ENCODE data around the gene OR11L1.

The OR11L1 gene

GRCh38 chr1:247848346-247848745, 6.7 kb upstream of the OR11L1 start:
- Histone ChIP-seq H3K27me3 (ENCODE audit: control insufficient read depth, insufficient read depth, low read length) (no peaks in the 10 kb centered on the region), H3K4me1 (ENCODE audit: control insufficient read depth, insufficient read depth, low read length) (no peaks in the 10 kb centered on the region), H3K9ac (ENCODE audit: low read length) (no peak overlapping the region), H3K4me3 (ENCODE audit: low read length) (no peak overlapping the region), H3K9me3 (ENCODE audit: control insufficient read depth, low read length) (no peaks in the 10 kb centered on the region), H3K36me3 (ENCODE audit: control insufficient read depth, insufficient read depth, low read length) (no peaks in the 10 kb centered on the region)

GRCh38 chr1:247845693-247846017, 4.0 kb upstream of the OR11L1 start:
- Histone ChIP-seq H3K9ac (ENCODE audit: low read length) (no peak overlapping the region), H3K4me1 (ENCODE audit: control insufficient read depth, insufficient read depth, low read length) (no peaks in the 10 kb centered on the region), H3K36me3 (ENCODE audit: control insufficient read depth, insufficient read depth, low read length) (no peaks in the 10 kb centered on the region), H3K27me3 (ENCODE audit: control insufficient read depth, insufficient read depth, low read length) (no peaks in the 10 kb centered on the region), H3K9me3 (ENCODE audit: control insufficient read depth, low read length) (no peaks in the 10 kb centered on the region), H3K4me3 (ENCODE audit: low read length) (no peak overlapping the region)

DNA sequence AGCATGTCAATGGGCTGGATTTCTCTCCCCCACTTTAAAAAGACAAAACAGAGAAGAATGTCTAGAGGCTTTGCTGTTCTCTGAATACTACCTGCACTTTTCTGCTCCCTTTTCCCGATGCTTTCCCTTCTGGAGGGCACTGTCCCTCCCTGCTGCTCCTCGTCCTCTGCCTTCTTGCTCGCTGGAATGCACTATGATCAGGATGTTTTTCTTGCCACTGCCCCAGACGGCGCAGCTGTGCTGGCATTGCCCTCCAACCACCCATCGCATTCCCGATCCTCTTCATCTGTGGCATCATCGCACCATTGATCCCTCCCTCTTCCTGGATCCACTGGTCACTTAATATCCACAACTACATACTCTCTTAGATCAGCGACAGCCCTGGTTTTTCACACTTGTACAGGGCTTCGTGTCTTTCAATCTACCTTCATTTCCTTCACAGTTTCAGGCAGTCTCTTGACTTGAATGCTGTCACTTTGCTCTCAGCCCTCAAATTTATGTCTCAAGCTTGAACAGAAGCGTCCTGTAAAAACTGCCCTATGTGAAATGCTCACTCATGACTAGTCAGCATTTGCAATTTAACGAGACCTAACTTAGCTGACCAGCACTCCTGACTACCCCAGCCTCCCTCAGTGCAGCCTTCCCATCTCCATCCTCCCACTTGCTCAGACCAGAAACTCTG, 3.5 kb upstream of the OR11L1 start:
- Histone ChIP-seq H3K4me1 (ENCODE audit: control insufficient read depth, insufficient read depth, low read length) (no peaks in the 10 kb centered on the region), H3K36me3 (ENCODE audit: control insufficient read depth, insufficient read depth, low read length) (no peaks in the 10 kb centered on the region), H3K9ac (ENCODE audit: low read length) (no peak overlapping the region), H3K27me3 (ENCODE audit: control insufficient read depth, insufficient read depth, low read length) (no peaks in the 10 kb centered on the region), H3K9me3 (ENCODE audit: control insufficient read depth, low read length) (no peaks in the 10 kb centered on the region), H3K4me3 (ENCODE audit: low read length) (no peak overlapping the region)

DNA sequence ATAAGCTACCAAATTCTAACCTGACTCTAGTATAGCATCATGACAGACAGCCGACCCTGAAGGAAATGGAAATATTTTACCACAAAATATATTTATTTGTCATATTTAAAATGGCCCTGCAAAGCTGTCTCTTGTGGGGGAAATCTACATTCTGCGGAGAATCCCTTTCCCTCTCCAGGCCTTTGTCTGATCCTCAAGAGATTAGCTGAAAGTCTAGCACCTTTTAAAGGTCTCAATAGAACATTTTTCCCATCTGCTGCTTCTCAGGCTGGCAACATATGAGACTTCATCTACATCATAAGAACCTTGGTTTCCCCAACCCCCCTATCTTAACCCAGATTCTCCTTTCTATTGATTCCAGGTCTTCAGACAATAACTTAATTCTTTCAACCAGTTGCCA, 1.7 kb upstream of the OR11L1 start:
- Histone ChIP-seq H3K9me3 (ENCODE audit: control insufficient read depth, low read length) (no peaks in the 10 kb centered on the region), H3K9ac (ENCODE audit: low read length) (no peak overlapping the region), H3K36me3 (ENCODE audit: control insufficient read depth, insufficient read depth, low read length) (no peaks in the 10 kb centered on the region), H3K4me3 (ENCODE audit: low read length) (no peak overlapping the region), H3K27me3 (ENCODE audit: control insufficient read depth, insufficient read depth, low read length) (no peaks in the 10 kb centered on the region), H3K4me1 (ENCODE audit: control insufficient read depth, insufficient read depth, low read length) (no peaks in the 10 kb centered on the region)

DNA sequence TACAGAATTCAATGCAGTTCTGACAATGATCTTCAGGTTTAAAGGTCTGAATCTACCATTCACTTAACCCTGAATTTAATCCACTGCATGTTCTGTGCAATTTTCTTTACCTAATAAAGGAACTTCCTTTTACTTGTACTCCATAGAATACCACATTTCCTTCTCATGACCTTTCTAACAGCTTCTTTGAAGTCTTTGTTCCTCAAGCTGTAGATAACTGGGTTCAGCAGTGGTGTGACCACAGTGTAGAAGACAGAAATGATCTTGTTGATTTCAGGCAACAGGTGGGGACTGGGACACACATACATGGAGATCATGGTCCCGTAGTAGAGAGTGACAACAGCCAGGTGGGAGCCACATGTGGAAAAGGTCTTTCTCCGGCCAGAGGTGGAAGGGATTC, 878 bp downstream of the OR11L1 start:
- Histone ChIP-seq H3K36me3 (ENCODE audit: control insufficient read depth, insufficient read depth, low read length) (no peaks in the 10 kb centered on the region), H3K4me1 (ENCODE audit: control insufficient read depth, insufficient read depth, low read length) (no peaks in the 10 kb centered on the region), H3K27me3 (ENCODE audit: control insufficient read depth, insufficient read depth, low read length) (no peaks in the 10 kb centered on the region), H3K9me3 (ENCODE audit: control insufficient read depth, low read length) (no peaks in the 10 kb centered on the region), H3K9ac (ENCODE audit: low read length) (no peak overlapping the region), H3K4me3 (ENCODE audit: low read length) (no peak overlapping the region)

DNA sequence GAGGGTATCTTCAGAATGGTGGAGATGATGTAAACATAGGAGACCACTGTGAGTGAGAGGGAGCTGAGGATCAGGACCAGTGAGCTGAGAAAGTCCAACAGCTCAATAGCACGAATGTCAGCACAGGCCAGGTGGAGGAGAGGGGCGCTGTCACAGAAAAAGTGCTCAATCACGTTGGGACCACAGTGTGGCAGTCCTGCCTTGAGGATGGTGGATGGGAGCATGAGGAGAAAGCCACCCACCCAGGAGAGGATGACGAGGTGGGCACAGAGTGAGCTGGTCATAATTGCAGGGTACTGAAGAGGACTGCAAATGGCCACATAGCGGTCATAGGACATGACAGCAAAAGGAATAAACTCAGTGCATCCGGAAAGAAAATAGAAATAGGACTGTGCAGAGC, 8.1 kb downstream of the OR11L1 start:
- H3K27me3 ChIP-seq (ENCODE audit: control insufficient read depth, insufficient read depth, low read length): no peaks in the 10 kb centered on the region
- no peak overlapping the region for H3K9ac ChIP-seq (ENCODE audit: low read length)
- no peaks in the 10 kb centered on the region for H3K4me1 ChIP-seq (ENCODE audit: control insufficient read depth, insufficient read depth, low read length)
- no peak overlapping the region for H3K4me3 ChIP-seq (ENCODE audit: low read length)
- no peaks in the 10 kb centered on the region for H3K36me3 ChIP-seq (ENCODE audit: control insufficient read depth, insufficient read depth, low read length)
- H3K9me3 ChIP-seq (ENCODE audit: control insufficient read depth, low read length): no peaks in the 10 kb centered on the region

GRCh38 chr1:247829656-247830055, 12.0 kb downstream of the OR11L1 start:
- no peak overlapping the region for H3K9ac ChIP-seq (ENCODE audit: low read length)
- H3K4me1 ChIP-seq (ENCODE audit: control insufficient read depth, insufficient read depth, low read length): no peaks in the 10 kb centered on the region
- no peaks in the 10 kb centered on the region for H3K9me3 ChIP-seq (ENCODE audit: control insufficient read depth, low read length)
- no peaks in the 10 kb centered on the region for H3K36me3 ChIP-seq (ENCODE audit: control insufficient read depth, insufficient read depth, low read length)
- H3K27me3 ChIP-seq (ENCODE audit: control insufficient read depth, insufficient read depth, low read length): no peaks in the 10 kb centered on the region
- no peak overlapping the region for H3K4me3 ChIP-seq (ENCODE audit: low read length)

DNA sequence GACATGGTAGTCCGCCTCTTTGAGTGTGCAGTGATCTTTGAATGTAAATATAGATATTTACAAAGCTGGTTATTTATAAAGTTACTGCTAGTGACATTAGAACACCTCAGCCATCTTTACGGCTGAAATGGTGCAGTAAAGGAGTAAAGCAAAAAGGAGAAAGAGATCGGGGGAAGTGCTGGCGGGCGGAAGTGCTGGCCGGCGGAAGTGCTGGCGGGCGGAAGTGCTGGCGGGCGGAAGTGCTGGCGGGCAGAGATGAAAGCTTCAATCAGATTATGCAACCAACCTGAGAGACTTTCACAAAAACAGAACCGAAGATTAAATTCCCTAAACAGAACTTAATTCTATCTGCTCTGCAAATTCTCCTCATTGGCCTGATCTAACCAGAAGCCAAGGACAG, 16.3 kb downstream of the OR11L1 start:
- Histone ChIP-seq H3K9ac (ENCODE audit: low read length) (no peak overlapping the region), H3K9me3 (ENCODE audit: control insufficient read depth, low read length) (no peaks in the 10 kb centered on the region), H3K36me3 (ENCODE audit: control insufficient read depth, insufficient read depth, low read length) (no peaks in the 10 kb centered on the region), H3K4me1 (ENCODE audit: control insufficient read depth, insufficient read depth, low read length) (no peaks in the 10 kb centered on the region), H3K4me3 (ENCODE audit: low read length) (no peak overlapping the region), H3K27me3 (ENCODE audit: control insufficient read depth, insufficient read depth, low read length) (no peaks in the 10 kb centered on the region)

DNA sequence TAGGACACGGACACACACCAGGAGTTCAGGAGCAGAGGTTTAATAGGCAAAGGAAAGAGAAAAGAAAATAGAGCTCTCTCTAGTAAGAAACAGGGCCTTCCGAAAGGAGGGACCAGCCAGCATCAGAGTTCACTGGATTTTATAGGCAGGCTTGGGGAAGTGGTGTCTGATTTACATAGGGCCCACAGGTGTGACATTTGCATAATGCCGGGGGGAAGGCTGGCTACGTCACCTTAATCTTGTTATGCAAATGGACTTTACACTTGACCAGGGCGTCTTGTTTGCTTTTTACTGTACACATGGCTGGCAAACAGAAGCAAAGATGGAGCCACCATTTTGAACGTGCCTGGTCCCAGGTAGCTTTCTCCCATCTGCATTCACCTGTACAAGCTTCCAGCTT, 17.7 kb downstream of the OR11L1 start, which contains the start of gene OR14A16:
Gene OR14A16 (minus strand): TSS at position 97 of the 400 bp plus-strand sequence. CDS start 8,390 bp downstream, outside the sequence.
- Histone ChIP-seq H3K9me3 (ENCODE audit: control insufficient read depth, low read length) (no peaks in the 10 kb centered on the region), H3K27me3 (ENCODE audit: control insufficient read depth, insufficient read depth, low read length) (no peaks in the 10 kb centered on the region), H3K4me1 (ENCODE audit: control insufficient read depth, insufficient read depth, low read length) (no peaks in the 10 kb centered on the region), H3K36me3 (ENCODE audit: control insufficient read depth, insufficient read depth, low read length) (no peaks in the 10 kb centered on the region), H3K4me3 (ENCODE audit: low read length) (no peak within 1 kb of the TSS), H3K9ac (ENCODE audit: low read length) (no peak within 1 kb of the TSS)

DNA sequence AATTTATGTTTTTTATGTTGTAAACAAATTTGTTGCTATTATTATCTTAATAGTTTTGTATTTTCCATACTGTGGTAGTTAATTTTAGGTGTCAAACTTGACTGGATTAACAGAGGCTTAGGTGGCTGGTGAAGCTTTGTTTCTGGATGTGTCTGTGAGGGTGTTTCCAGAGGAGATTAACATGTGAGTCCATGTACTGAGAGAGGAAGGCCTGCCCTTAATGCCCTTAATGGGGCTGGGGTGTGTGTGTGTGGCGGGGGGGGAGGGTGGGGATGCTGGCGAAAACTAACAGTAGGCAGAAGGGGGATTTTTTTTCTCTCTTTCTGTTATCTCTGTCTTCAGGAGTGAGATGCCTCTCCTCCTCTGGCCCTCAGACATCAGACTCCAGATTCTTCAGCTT, 19.6 kb downstream of the OR11L1 start:
- Histone ChIP-seq H3K4me1 (ENCODE audit: control insufficient read depth, insufficient read depth, low read length) (no peaks in the 10 kb centered on the region), H3K9ac (ENCODE audit: low read length) (no peak overlapping the region), H3K36me3 (ENCODE audit: control insufficient read depth, insufficient read depth, low read length) (no peaks in the 10 kb centered on the region), H3K4me3 (ENCODE audit: low read length) (no peak overlapping the region), H3K27me3 (ENCODE audit: control insufficient read depth, insufficient read depth, low read length) (no peaks in the 10 kb centered on the region), H3K9me3 (ENCODE audit: control insufficient read depth, low read length) (no peaks in the 10 kb centered on the region)

DNA sequence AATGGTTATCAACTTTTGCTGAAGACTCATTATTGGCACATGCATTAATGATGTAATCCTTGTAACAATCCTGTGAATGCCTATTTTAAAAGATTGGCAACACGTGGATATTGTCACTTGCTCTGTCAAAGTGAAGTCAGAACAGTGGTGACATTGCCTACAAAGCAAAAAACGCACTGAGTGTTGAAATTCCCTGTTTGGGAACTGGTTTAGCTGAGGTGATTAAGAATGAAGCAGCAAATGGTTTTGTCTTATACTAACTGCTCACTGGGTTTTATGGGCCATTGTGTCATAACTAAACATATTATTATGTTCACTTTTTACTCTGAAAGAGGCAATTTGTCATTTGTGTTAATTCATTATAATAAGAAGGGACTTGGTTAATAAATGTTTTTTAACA, 29.1 kb downstream of the OR11L1 start:
- Histone ChIP-seq H3K4me1 (ENCODE audit: control insufficient read depth, insufficient read depth, low read length) (no peaks in the 10 kb centered on the region), H3K4me3 (ENCODE audit: low read length) (no peak overlapping the region), H3K9me3 (ENCODE audit: control insufficient read depth, low read length) (no peaks in the 10 kb centered on the region), H3K27me3 (ENCODE audit: control insufficient read depth, insufficient read depth, low read length) (no peaks in the 10 kb centered on the region), H3K36me3 (ENCODE audit: control insufficient read depth, insufficient read depth, low read length) (no peaks in the 10 kb centered on the region), H3K9ac (ENCODE audit: low read length) (no peak overlapping the region)

DNA sequence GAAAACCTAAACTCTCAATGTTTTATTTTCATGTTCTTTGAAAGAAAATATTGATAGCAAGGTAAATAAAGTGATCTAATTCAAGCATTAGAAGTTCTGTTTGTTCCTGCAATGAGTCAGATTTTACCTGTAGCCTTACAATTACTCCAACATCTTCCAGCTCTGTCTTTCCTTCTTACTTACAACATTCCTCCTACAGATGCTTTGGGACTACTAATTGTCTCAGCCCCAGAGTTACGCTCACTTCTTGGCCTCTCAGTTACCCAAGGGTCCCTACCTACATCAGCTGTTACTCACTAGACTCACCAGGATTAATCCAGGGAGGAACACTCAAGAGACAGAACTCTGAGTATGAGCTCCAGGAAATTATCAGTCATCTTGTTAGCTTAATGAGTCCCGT, 44.2 kb downstream of the OR11L1 start:
- no peaks in the 10 kb centered on the region for H3K27me3 ChIP-seq (ENCODE audit: control insufficient read depth, insufficient read depth, low read length)
- H3K9ac ChIP-seq (ENCODE audit: low read length): no peak overlapping the region
- no peaks in the 10 kb centered on the region for H3K9me3 ChIP-seq (ENCODE audit: control insufficient read depth, low read length)
- H3K4me1 ChIP-seq (ENCODE audit: control insufficient read depth, insufficient read depth, low read length): no peaks in the 10 kb centered on the region
- no peaks in the 10 kb centered on the region for H3K36me3 ChIP-seq (ENCODE audit: control insufficient read depth, insufficient read depth, low read length)
- no peak overlapping the region for H3K4me3 ChIP-seq (ENCODE audit: low read length)
